ENCODE data around the gene CTNNBIP1. TPM values are rescaled to one million over a fixed set of nuclear protein-coding genes. Genes with fewer than 3 reads are reported as not detected.

Gene CTNNBIP1
- polyA plus RNA-seq, 1 donor from 2014 or later: 69.3 TPM

DNA sequence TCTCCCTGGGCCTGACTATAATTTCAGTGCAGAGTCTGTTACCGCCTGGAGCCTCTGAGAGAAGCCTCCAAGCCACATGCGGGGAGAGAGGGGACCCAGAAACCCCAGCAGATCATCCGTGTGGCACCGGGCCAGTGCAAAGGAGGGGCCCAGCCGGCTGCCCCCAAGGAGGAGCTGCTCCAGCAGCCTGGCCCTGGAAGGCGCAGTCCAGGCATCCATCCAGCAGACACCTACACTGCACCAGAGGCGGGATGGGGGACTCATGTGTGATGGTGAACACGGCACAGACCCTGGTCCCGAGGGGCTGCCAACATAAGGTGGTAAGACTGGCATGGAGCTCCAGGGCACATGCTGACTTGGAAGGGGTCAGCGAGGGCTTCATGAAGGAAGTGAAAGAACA is 46.7 kb downstream of the CTNNBIP1 start (continued):
- TF ChIP-seq, protein P1, sequence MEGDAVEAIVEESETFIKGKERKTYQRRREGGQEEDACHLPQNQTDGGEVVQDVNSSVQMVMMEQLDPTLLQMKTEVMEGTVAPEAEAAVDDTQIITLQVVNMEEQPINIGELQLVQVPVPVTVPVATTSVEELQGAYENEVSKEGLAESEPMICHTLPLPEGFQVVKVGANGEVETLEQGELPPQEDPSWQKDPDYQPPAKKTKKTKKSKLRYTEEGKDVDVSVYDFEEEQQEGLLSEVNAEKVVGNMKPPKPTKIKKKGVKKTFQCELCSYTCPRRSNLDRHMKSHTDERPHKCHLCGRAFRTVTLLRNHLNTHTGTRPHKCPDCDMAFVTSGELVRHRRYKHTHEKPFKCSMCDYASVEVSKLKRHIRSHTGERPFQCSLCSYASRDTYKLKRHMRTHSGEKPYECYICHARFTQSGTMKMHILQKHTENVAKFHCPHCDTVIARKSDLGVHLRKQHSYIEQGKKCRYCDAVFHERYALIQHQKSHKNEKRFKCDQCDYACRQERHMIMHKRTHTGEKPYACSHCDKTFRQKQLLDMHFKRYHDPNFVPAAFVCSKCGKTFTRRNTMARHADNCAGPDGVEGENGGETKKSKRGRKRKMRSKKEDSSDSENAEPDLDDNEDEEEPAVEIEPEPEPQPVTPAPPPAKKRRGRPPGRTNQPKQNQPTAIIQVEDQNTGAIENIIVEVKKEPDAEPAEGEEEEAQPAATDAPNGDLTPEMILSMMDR (IDR thresholded peaks at IDR 0.05; ENCODE audit: poor library complexity, severe bottlenecking): no peak

DNA sequence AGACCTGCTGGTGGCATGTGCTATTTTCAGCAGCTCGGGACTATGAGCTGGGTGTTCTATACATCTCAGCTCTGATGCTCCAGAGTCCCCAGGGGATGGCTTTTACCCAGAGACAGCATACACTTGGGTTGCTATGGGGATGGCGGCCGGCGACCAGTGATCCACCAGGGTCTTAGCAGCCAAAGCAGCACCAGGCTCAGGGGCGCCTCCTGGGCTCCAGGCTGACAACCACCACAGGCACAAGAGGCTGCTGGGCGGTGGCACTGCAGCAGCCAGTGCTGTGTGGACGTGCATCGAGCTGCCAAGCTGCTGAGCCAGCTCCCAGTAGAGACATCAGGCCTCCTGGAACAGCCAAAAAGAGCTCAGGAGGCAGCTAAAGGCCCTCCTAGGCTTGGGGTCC is 48.7 kb downstream of the CTNNBIP1 start:
- H3K4me3 ChIP-seq (ENCODE audit: low read length): no peak overlapping the region
- H3K9me2 ChIP-seq (ENCODE audit: insufficient read depth, low read length): no peaks in the 10 kb centered on the region
- H3K79me2 ChIP-seq (replicated peaks; ENCODE audit: insufficient read depth, low read length): no peaks in the 10 kb centered on the region
- H4K20me1 ChIP-seq (ENCODE audit: insufficient read depth): no peaks in the 10 kb centered on the region
- no peak overlapping the region for H3K27ac ChIP-seq (ENCODE audit: low read length)
- TF ChIP-seq TAF1 (IDR thresholded peaks at IDR 0.05; ENCODE audit: low read depth) (no peak), EP300 (conservative IDR thresholded peaks at IDR 0.05; ENCODE audit: poor library complexity, severe bottlenecking) (no peak), MXI1 (conservative IDR thresholded peaks at IDR 0.05; ENCODE audit: poor library complexity, severe bottlenecking) (no peak), SMC3 (conservative IDR thresholded peaks at IDR 0.05; ENCODE audit: poor library complexity) (no peak), RAD21 (conservative IDR thresholded peaks at IDR 0.05) (no peak), EZH2 (IDR thresholded peaks at IDR 0.05; ENCODE audit: borderline replicate concordance, insufficient read depth, low read length, poor library complexity, severe bottlenecking) (no peak), REST (IDR thresholded peaks at IDR 0.05; ENCODE audit: borderline replicate concordance) (no peak), POLR2AphosphoS5 (IDR thresholded peaks at IDR 0.05) (no peak)
- TF ChIP-seq, protein P1 (IDR thresholded peaks at IDR 0.05; ENCODE audit: poor library complexity, severe bottlenecking): no peak
- no peaks in the 10 kb centered on the region for H3K36me3 ChIP-seq (ENCODE audit: insufficient read depth, low read length)
- no peak overlapping the region for H2AFZ ChIP-seq (ENCODE audit: low read depth, low read length)
- H3K9me3 ChIP-seq (ENCODE audit: low read length): no peaks in the 10 kb centered on the region
- H3K4me2 ChIP-seq (ENCODE audit: low read length): no peak overlapping the region
- H3F3A ChIP-seq (ENCODE audit: insufficient read depth, low read length, poor library complexity, severe bottlenecking): no peaks in the 10 kb centered on the region
- H3K9ac ChIP-seq (ENCODE audit: low read length): no peak overlapping the region
- no peaks in the 10 kb centered on the region for H3K27me3 ChIP-seq (ENCODE audit: insufficient read depth, low read depth, low read length)

DNA sequence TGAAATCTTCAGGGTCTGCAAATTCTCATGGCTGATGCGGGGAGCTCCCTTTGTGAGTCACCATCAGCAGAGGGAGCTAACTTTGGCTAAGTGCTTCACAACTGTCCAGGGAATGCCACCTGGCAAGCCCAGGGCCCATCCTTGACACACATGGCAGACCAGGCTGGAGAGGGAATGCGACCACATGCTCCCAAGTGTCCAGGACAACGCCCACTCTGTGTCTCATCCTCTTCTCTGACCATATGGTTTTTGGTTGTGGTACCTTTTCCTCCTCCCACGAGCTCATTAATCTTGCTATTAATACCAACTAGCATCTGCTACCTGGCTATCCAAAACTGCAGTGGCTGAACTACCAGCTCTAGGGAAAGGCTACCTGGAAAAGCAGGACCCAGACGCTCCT is 49.2 kb downstream of the CTNNBIP1 start:
- no peaks in the 10 kb centered on the region for H3K9me2 ChIP-seq (ENCODE audit: insufficient read depth, low read length)
- H4K20me1 ChIP-seq (ENCODE audit: insufficient read depth): no peaks in the 10 kb centered on the region
- no peak overlapping the region for H2AFZ ChIP-seq (ENCODE audit: low read depth, low read length)
- H3K4me2 ChIP-seq (ENCODE audit: low read length): no peak overlapping the region
- no peak overlapping the region for H3K4me3 ChIP-seq (ENCODE audit: low read length)
- no peaks in the 10 kb centered on the region for H3K36me3 ChIP-seq (ENCODE audit: insufficient read depth, low read length)
- no peaks in the 10 kb centered on the region for H3K79me2 ChIP-seq (replicated peaks; ENCODE audit: insufficient read depth, low read length)
- no peaks in the 10 kb centered on the region for H3K27me3 ChIP-seq (ENCODE audit: insufficient read depth, low read depth, low read length)
- H3K9ac ChIP-seq (ENCODE audit: low read length): no peak overlapping the region
- no peaks in the 10 kb centered on the region for H3K9me3 ChIP-seq (ENCODE audit: low read length)
- TF ChIP-seq EZH2 (IDR thresholded peaks at IDR 0.05; ENCODE audit: borderline replicate concordance, insufficient read depth, low read length, poor library complexity, severe bottlenecking): no peak
- TF ChIP-seq POLR2AphosphoS5 (IDR thresholded peaks at IDR 0.05): no peak
- TF ChIP-seq REST (IDR thresholded peaks at IDR 0.05; ENCODE audit: borderline replicate concordance): no peak
- TF ChIP-seq SMC3 (conservative IDR thresholded peaks at IDR 0.05; ENCODE audit: poor library complexity): no peak
- no peak for TF ChIP-seq MXI1 (conservative IDR thresholded peaks at IDR 0.05; ENCODE audit: poor library complexity, severe bottlenecking)
- TF ChIP-seq TAF1 (IDR thresholded peaks at IDR 0.05; ENCODE audit: low read depth): no peak
- H3K27ac ChIP-seq (ENCODE audit: low read length): no peak overlapping the region
- H3F3A ChIP-seq (ENCODE audit: insufficient read depth, low read length, poor library complexity, severe bottlenecking): no peaks in the 10 kb centered on the region
